Stimulated activated effector memory CD8-positive, alpha-beta T cell treated with anti-CD3 and anti-CD28 coated beads, Interleukin-12 subunit alpha, Interleukin-12 subunit beta, amount 100 ng/mL, for 72 hours (primary cell): Measurements from ENCODE around the gene ZNF254.
"Not testable (repeated sequence)": the region's sequence is repeated elsewhere in the genome, so short reads cannot be mapped to it uniquely, and the experiment has no call there.

Experiments used
- ATAC-seq: fragments of 150-1000 bp; cut with Tn5 transposase; 2 replicates; pipeline ENCODE4 v1.10.0; 2021
- DNase-seq, 2 donors: peaks; one replicate each; pipeline ENCODE4 v3.0.0; 2021 to 2022; ENCODE audit warnings: low spot score in 2 of 2
- H3K27ac Mint-ChIP-seq: one replicate; pipeline ENCODE4 v1.8.0; 2022; ENCODE audit warnings: mild to moderate bottlenecking, mixed read lengths
- H3K36me3 Mint-ChIP-seq: one replicate; pipeline ENCODE4 v1.8.0; 2022; ENCODE audit warnings: mild to moderate bottlenecking, mixed read lengths
- H3K4me1 Mint-ChIP-seq: one replicate; pipeline ENCODE4 v1.8.0; 2022; ENCODE audit warnings: mixed read lengths
- H3K4me3 Mint-ChIP-seq: one replicate; pipeline ENCODE4 v1.8.0; 2022; ENCODE audit warnings: mild to moderate bottlenecking, mixed read lengths
- H3K9me3 Mint-ChIP-seq: one replicate; pipeline ENCODE4 v1.8.0; 2022; ENCODE audit warnings: mixed read lengths

ZNF254 gene

DNA sequence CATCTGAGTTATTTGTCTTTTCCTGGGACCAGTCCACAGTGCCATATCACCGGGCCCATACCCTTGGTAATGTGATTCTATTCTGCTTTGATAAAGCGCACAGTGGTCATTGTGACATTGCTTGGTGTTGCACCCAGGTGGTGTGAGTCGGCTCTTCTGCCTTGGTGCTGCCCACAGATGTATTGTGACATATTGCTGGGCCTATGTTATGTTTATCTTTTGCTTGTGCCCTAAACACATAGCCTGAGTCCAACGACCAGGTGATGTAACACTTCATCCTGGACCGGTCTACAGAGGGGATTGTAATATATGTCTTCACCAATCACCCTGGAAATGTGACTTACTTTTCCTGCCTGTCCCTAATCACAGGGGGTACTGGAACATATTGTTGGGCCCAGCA is 23.7 kb upstream of the ZNF254 start:
- Mint-ChIP-seq H3K27ac (no peak overlapping the region), H3K36me3 (peaks cover 34% of the 10 kb centered on the region), H3K9me3 (no peaks in the 10 kb centered on the region), H3K4me3 (no peak overlapping the region), H3K4me1 (peaks cover 29% of the 10 kb centered on the region)
- DNase-seq (no peak), ATAC-seq (no peak)

DNA sequence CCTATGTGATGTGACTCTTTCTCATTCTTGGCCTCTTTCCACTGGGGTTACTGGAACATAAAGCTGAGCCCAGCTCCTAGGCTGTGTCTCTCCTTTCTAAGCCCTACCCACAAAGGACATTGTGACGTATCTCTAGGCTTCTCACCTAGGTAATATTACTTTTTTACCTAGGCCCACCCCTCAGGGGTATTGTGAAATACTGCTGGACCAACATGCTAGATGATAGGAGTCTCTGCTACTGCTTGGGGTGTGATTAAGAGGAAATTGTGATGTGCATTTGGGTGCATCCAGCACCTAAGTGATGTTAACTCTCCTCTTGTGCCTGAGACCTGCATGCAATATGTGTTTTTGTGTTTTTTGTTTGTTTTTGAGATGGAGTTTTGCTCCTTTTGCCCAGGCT is 22.8 kb upstream of the ZNF254 start:
- Mint-ChIP-seq H3K27ac (no peak overlapping the region), H3K9me3 (no peaks in the 10 kb centered on the region), H3K36me3 (peaks cover 27% of the 10 kb centered on the region), H3K4me3 (no peak overlapping the region), H3K4me1 (peaks cover 24% of the 10 kb centered on the region)
- no peak for DNase-seq
- no peak for ATAC-seq

DNA sequence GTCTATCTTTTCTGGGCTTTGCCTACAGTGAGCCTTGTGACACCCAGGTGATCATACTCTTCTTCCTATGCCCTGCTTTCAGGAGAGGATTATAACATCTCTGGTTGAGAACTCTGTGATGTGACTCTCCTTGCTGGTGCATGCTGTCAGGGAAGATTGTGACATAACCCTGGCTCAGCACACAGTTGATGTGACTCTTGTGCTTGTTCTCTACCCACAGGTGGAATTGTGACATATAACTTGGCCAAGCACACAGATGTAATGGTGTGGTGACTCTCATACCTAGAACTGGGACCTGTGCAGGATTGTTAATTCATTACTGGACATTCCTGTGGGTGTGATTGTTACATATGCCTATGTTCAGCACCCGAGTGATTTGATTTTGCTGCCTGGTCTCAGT is 21.7 kb upstream of the ZNF254 start:
- H3K4me3 Mint-ChIP-seq, result no peak overlapping the region
- no peak overlapping the region for H3K27ac Mint-ChIP-seq
- DNase-seq (no peak), ATAC-seq (no peak)
- H3K4me1 Mint-ChIP-seq, result peaks cover 16% of the 10 kb centered on the region
- H3K36me3 Mint-ChIP-seq, result peaks cover 20% of the 10 kb centered on the region
- no peaks in the 10 kb centered on the region for H3K9me3 Mint-ChIP-seq

DNA sequence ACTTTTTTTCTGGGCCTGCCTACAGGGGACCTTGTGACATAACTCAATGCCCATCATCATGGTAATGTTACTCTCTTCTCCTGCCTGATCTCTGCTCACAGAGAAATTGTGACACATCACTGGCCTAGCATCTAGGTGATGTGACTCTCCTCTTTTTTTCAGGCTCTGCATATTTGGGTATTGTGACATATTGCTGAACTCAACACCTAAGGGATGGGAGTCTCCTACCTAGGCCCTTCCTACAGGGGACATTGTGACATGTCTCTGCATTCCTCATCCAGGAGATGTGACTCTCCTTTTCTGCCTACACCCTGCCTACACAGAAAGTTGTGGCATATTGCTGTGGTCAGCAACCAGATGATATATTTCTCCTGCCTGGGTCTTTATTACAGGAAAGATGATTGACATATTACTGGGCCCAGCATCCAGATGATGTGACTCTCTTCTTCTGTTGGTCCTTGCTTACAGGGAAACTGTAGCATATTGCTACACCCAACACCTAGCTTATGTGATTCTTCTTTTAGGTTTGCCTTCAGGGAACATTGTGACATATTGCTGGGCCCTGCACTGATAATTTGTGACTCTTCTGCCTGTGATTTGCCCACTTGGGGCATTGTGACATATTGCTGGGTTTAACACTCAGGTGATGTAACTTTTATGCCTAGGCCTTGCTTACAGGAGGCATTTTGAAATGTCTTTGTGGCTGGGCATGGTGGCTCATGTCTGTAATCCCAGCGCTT is 21.0 kb upstream of the ZNF254 start:
- H3K9me3 Mint-ChIP-seq, result no peaks in the 10 kb centered on the region
- H3K36me3 Mint-ChIP-seq, result peaks cover 14% of the 10 kb centered on the region
- no peak for DNase-seq
- H3K27ac Mint-ChIP-seq, result peak overlapping the region; percentile 5
- no peak for ATAC-seq
- peaks cover 8% of the 10 kb centered on the region for H3K4me1 Mint-ChIP-seq
- no peak overlapping the region for H3K4me3 Mint-ChIP-seq

DNA sequence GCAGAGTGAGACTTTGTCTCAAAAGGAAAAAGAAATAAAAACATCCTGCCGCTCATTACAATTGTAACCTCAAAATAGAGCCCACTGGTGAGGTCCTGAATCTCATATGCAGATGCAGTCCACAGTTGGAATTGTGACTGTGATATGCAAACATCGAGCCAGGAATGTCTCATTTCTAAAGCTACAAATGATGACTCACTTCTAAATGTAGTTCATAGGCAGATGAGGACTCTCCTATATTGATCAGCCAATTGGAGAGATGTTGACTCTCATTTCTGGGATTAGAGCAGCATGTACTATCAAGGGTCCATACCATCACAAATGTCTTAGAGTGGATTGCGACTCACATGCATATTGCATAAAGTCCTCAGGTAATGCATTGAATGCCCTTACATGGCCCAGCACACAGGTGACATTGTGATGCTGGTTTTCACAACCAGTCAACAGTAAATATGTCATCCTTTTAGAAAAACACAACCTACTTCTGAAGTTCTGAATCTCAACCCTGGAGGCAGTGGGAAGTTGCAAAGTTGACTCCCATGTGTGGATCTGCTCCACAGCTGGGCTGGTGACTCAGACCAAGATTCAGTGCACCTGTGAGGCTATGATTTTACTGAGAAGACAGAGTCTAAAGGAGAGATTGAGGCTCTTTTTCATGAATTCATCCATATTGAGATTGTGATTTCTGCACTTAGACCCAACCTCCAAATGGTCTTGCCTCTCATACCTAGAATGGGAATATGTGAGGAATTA is 16.9 kb upstream of the ZNF254 start:
- peaks cover 14% of the 10 kb centered on the region for H3K36me3 Mint-ChIP-seq
- H3K4me1 Mint-ChIP-seq, result peaks cover 13% of the 10 kb centered on the region
- H3K4me3 Mint-ChIP-seq, result no peak overlapping the region
- H3K9me3 Mint-ChIP-seq, result peaks cover under 1% of the 10 kb centered on the region
- ATAC-seq (peak; percentile 44), DNase-seq (no peak)
- no peak overlapping the region for H3K27ac Mint-ChIP-seq

DNA sequence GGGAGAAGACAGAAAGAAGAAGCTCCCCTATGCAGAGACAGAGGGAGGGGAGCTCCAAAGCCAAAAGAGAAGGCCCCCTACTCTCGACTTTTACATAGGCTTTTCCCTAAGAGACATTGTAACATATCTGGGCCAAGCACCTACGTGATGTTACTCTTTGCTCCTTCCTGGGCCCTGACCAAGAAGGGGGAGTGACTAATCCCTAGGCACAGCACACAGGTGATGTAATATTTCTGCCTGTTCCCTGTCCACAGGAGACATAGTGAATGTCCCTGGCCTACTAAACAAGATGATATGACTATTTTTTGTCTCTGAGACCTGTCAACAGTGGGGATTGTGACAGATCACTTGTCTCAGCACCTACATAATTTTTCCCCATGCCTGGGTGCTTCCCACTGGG is 15.9 kb upstream of the ZNF254 start:
- Mint-ChIP-seq H3K9me3 (peaks cover 3% of the 10 kb centered on the region), H3K27ac (no peak overlapping the region), H3K4me1 (peaks cover 10% of the 10 kb centered on the region), H3K4me3 (no peak overlapping the region), H3K36me3 (peaks cover 13% of the 10 kb centered on the region)
- no peak for ATAC-seq
- no peak for DNase-seq

DNA sequence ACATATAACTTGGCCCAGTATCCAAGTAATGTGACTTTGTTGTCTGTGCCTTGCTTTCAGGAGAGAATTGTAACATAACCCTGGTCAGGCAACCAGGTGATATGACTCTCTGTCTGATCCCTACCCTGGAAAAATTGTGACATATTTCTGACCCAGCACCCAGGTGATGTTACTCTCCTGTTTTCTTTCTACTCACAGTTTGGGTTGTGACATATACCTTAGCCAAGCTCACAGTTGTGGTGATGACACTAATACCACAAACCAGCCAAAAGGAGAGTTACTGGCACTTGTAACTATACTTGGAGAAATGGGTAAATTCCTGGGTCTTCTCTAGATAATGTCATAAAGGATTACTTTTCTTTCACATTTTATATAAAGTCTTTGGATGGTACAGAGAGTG is 14.3 kb upstream of the ZNF254 start:
- peak; percentile 17 for ATAC-seq
- peaks cover 14% of the 10 kb centered on the region for H3K4me1 Mint-ChIP-seq

DNA sequence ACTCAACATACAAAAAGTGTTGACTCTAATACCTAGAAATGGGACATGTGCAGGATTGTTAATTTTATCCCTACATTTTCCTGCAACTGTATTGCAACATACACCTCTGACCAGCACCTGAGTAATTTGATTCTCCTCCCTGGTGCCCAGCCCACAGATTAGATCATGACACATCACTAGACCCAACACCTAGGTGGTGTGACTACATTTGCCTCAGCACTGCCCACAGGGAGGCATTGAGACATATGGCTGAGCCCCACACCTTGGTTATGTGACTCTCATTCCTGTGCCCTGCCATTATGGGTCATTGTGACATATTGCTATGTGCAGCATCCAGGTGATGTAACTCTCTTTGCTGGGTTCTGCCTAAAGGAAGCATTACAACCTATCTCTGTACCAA is 13.2 kb upstream of the ZNF254 start:
- Mint-ChIP-seq H3K4me1 (peaks cover 14% of the 10 kb centered on the region), H3K4me3 (no peak overlapping the region), H3K36me3 (no peaks in the 10 kb centered on the region), H3K27ac (no peak overlapping the region), H3K9me3 (peaks cover 3% of the 10 kb centered on the region)
- ATAC-seq (peak; percentile 78), DNase-seq (no peak)

More for the DNA sequence above, 14.3 kb upstream of the ZNF254 start:
- Mint-ChIP-seq H3K4me3 (no peak overlapping the region), H3K36me3 (no peaks in the 10 kb centered on the region), H3K9me3 (peaks cover 3% of the 10 kb centered on the region), H3K27ac (peak overlapping the region; percentile 40)
- no peak for DNase-seq

DNA sequence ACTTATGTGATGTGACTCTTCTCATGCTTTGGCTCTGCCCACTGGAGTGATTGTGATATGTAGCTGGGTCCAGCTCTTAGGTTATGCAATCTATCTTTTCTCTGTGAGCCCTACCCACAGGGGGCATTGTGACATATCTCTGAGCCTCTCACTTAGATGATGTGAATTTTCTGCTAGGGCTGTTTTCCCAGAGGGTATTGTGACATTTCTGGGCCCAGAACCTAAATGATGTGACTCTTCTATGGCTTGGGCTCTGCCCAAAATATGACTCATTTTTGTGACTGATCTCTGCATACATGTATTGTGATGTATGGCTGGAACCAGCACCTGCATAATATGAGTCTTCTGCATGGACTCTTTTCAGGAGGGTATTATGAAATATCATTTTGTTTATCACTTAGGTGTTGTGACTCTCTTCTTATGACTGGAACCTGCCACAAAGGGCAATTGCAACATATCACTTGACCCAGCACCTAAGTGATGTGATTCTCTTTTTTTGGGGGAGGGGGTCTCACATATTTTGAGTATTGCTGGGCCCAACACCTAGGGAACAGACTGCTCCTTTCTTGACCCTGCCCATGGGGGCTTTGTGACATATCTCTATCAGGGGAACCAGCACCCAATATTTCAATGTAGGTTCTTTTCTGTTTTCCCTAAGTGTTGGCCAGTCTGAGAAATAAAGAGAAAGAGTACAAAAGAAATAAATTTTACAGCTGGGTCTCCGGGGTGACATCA is 12.1 kb upstream of the ZNF254 start:
- peaks cover 3% of the 10 kb centered on the region for H3K9me3 Mint-ChIP-seq
- no peak overlapping the region for H3K4me3 Mint-ChIP-seq
- ATAC-seq, result peak; percentile 78
- no peaks in the 10 kb centered on the region for H3K36me3 Mint-ChIP-seq
- no peak for DNase-seq
- peaks cover 14% of the 10 kb centered on the region for H3K4me1 Mint-ChIP-seq
- peak overlapping the region; percentile 74 for H3K27ac Mint-ChIP-seq

DNA sequence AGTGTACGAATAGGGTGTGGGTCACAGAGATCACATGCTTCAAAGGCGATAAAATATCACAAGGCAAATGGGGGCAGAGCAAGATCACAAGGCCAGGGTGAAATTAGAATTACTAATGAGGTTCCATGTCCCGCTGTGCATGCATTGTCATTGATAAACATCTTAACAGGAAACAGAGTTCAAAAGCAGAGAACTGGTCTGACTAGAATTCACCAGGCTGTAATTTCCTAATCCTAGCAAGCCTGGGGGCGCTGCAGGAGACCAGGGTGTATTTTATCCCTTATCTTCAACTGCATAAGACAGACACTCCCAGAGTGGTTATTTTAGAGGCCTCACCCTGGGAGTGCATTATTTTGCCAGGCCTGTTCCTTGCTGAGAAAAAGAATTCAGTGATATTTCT is 11.5 kb upstream of the ZNF254 start:
- not testable (repeated sequence) for ATAC-seq, H3K9me3 Mint-ChIP-seq, H3K36me3 Mint-ChIP-seq, DNase-seq, H3K4me3 Mint-ChIP-seq
- Mint-ChIP-seq H3K27ac (peak overlapping the region; percentile 74), H3K4me1 (peaks cover 14% of the 10 kb centered on the region)

DNA sequence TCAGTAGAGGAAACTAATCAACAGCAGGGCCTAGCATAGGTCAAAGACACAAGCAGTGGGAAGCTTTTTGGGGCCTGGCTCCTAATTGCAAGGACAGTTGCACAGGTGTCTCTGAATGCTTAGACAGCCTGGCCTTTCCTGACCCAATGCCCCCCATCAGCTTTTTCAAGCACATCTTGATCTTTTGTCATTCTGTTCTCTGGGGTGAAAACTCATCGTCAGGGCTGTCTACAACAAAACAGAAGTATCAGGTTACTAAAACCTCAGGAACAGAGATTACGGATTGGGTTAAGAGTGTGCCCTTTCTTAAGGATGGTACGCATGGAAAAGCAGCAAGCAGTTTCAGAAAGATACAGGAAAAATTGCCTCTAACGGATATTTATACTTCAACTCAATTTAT is 8.3 kb upstream of the ZNF254 start:
- Mint-ChIP-seq H3K4me3 (no peak overlapping the region), H3K36me3 (no peaks in the 10 kb centered on the region), H3K4me1 (peaks cover 14% of the 10 kb centered on the region), H3K27ac (no peak overlapping the region), H3K9me3 (peaks cover 3% of the 10 kb centered on the region)
- no peak for ATAC-seq
- peak in 1 of 2 donors; percentile 8 for DNase-seq

DNA sequence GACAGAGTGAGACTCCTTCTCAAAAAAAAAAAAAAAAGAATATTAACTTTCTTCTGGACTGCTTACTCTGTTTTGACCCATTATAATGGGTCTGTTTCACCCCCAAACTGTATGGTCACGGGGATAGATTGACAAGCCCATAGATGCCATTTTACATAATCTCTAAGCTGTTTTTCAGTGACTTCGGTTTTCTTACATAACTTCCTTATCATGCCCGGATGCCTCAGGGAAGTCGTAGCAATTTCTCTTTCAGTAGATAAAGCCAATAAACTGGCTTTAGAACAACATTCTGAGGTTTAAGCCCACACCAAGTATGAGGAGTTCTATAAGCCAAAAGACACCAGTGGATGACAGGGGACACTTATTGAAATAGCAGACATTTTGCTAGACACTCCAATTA is 5.9 kb upstream of the ZNF254 start:
- DNase-seq (no peak), ATAC-seq (no peak)
- Mint-ChIP-seq H3K9me3 (no peaks in the 10 kb centered on the region), H3K4me1 (peaks cover 5% of the 10 kb centered on the region), H3K4me3 (no peak overlapping the region), H3K27ac (no peak overlapping the region), H3K36me3 (no peaks in the 10 kb centered on the region)

DNA sequence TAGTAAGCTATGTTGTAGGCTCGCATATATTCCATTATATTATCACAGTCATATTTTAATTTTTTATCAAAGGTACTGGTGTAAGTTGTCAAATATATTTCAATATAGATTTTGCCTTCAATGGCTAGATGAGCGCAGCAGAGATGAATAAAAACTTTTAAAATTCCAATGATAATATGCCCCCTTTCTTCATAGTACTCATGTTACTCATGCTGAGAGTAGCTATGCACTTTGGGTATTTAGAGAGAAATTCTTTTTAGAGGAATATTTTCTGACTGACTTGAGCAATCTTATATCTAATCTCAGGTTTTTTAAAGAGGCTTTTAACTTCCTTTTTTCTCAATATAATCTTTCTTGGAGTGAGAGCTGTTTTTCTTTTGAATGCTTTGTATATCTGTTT is 11.4 kb downstream of the ZNF254 start:
- H3K4me1 Mint-ChIP-seq, result peaks cover 21% of the 10 kb centered on the region
- DNase-seq, result no peak
- ATAC-seq, result no peak
- H3K9me3 Mint-ChIP-seq, result no peaks in the 10 kb centered on the region
- no peak overlapping the region for H3K4me3 Mint-ChIP-seq
- no peak overlapping the region for H3K27ac Mint-ChIP-seq
- peaks cover 38% of the 10 kb centered on the region for H3K36me3 Mint-ChIP-seq

DNA sequence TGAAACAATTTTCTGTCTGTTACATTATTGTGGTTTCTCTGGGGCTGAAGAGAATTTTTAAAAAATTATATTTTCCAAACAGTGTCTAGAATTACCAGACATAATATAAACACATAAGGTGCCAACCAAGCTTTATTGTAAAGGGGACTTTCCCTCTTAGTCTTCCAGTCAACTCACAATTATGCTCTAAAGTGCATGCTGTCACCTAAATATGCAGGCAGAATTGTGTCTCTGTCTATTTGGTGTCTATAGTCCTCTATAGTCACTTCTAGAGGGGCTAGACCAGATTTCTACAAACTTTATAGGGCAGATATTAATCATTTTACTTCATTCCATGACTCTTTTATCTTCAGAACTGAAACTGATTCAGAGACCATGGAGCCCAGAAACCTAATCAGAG is 12.8 kb downstream of the ZNF254 start:
- DNase-seq, result no peak
- Mint-ChIP-seq H3K27ac (no peak overlapping the region), H3K4me1 (peaks cover 14% of the 10 kb centered on the region), H3K9me3 (no peaks in the 10 kb centered on the region), H3K36me3 (peaks cover 36% of the 10 kb centered on the region), H3K4me3 (no peak overlapping the region)
- peak; percentile 64 for ATAC-seq

DNA sequence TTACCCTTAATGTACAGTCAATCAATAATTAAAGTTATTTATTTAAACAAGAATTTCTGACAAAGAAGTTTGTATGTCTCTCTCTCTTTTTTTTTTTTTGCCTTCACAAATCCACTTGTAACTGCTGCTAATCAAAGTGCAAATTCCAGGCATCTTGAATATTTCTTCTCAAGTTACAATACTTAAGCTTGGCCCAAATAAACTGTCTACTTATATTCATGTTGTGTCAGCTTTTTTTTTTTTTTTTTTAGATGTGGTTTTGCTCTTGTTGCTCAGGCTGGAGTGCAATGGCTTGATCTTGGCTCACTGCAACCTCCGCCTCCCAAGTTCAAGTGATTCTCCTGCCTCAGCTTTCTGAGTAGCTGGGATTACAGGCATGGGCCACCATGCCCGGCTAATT is 13.6 kb downstream of the ZNF254 start:
- not testable (repeated sequence) for H3K4me3 Mint-ChIP-seq, H3K27ac Mint-ChIP-seq, H3K4me1 Mint-ChIP-seq, ATAC-seq, H3K9me3 Mint-ChIP-seq, DNase-seq
- peaks cover 36% of the 10 kb centered on the region for H3K36me3 Mint-ChIP-seq
